ENCODE results near the gene GHR.

The GHR gene

DNA sequence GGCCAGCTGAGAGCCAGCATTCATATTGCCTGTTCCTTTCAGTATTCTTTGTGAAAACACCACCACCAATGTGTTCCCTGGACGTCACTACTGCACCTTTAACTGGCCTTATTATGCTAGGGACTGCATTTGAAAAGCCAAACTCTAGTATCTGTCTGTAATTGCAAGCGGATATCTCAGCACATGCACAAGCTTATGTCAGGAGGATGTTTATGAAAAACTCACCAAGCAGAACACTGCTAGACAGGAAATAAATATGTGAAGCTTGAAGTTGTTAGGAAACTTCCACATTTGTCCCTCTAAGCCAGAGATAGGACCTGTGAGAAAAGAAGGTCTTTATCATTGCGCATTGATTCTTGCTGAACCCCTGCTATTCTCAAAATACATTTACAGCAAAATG is 198.0 kb downstream of the GHR start:
- TF ChIP-seq, protein P1, sequence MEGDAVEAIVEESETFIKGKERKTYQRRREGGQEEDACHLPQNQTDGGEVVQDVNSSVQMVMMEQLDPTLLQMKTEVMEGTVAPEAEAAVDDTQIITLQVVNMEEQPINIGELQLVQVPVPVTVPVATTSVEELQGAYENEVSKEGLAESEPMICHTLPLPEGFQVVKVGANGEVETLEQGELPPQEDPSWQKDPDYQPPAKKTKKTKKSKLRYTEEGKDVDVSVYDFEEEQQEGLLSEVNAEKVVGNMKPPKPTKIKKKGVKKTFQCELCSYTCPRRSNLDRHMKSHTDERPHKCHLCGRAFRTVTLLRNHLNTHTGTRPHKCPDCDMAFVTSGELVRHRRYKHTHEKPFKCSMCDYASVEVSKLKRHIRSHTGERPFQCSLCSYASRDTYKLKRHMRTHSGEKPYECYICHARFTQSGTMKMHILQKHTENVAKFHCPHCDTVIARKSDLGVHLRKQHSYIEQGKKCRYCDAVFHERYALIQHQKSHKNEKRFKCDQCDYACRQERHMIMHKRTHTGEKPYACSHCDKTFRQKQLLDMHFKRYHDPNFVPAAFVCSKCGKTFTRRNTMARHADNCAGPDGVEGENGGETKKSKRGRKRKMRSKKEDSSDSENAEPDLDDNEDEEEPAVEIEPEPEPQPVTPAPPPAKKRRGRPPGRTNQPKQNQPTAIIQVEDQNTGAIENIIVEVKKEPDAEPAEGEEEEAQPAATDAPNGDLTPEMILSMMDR (IDR thresholded peaks at IDR 0.05; ENCODE audit: extremely low read depth, insufficient read depth, missing control alignments) = no peak
- in situ Hi-C loops (cut with MboI; ENCODE audit: low pct_unique_long_range_greater_than_20kb, low sequenced_read_pairs, unreplicated experiment) = no loop called here
- DNase-seq (ENCODE audit: low spot score) = no peak

DNA sequence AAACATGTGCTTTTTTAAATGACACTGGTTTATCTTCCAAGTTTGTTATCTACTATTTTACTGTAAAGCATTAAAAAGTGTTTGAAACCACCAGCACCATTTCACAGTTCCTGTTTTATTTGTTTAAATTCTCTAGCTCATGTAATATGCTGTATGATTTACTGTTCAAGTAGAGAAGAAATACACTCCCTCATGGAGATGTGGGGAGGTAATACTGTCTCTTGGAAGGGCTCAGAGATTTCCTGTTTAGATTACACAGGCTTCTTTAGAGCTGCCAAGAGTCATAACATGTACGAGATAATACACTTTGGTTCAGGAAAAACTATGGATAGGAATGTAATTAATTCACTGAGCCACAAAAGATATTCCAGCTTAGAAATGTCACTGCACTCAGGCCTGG is 198.4 kb downstream of the GHR start:
- no peak for DNase-seq (ENCODE audit: low spot score)
- TF ChIP-seq, protein P1 (IDR thresholded peaks at IDR 0.05; ENCODE audit: extremely low read depth, insufficient read depth, missing control alignments) = no peak
- in situ Hi-C loops (cut with MboI; ENCODE audit: low pct_unique_long_range_greater_than_20kb, low sequenced_read_pairs, unreplicated experiment) = no loop called here

DNA sequence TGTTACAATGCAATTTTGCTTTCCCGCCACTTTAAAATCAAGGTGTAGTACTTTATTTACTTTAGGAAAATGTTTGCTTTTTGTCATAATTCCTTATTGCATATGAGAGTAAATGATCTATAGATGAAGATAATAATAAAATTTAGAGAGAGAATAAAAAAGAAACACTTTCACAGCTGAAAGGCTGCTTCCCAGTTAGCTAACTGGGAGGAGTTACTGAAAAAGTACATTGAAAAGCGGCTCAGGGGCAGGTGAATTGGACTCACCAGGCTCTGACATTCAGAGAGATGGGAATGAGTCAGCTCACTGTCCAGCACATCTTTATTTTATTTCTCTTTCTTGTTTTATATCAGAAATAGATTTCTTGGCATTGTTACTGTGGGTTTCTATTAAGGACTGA is 201.7 kb downstream of the GHR start:
- DNase-seq (ENCODE audit: low spot score) = no peak
- in situ Hi-C loops (cut with MboI; ENCODE audit: low pct_unique_long_range_greater_than_20kb, low sequenced_read_pairs, unreplicated experiment) = no loop called here
- TF ChIP-seq, protein P1 (IDR thresholded peaks at IDR 0.05; ENCODE audit: extremely low read depth, insufficient read depth, missing control alignments) = no peak

DNA sequence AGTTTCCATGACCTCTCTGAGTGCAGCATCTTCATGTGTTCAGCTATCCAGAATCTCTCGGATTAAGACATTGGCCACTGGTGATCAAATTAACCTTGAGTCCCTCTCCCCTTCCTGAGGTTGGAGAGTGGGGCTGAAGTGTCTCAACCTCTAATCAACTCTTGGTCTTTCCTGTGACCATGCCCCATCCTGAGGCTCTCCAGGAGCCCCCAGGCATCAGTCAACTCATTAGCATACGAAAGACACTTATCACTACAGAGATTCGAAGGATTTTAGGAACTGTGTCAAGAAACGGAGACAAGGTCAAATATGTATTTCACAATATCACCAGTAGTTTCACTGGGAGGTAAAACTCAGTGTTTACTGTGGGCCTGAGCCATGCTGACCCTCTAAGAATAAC is 203.2 kb downstream of the GHR start:
- in situ Hi-C loops (cut with MboI; ENCODE audit: low pct_unique_long_range_greater_than_20kb, low sequenced_read_pairs, unreplicated experiment) = no loop called here
- DNase-seq (ENCODE audit: low spot score) = no peak
- TF ChIP-seq, protein P1 (IDR thresholded peaks at IDR 0.05; ENCODE audit: extremely low read depth, insufficient read depth, missing control alignments) = no peak

DNA sequence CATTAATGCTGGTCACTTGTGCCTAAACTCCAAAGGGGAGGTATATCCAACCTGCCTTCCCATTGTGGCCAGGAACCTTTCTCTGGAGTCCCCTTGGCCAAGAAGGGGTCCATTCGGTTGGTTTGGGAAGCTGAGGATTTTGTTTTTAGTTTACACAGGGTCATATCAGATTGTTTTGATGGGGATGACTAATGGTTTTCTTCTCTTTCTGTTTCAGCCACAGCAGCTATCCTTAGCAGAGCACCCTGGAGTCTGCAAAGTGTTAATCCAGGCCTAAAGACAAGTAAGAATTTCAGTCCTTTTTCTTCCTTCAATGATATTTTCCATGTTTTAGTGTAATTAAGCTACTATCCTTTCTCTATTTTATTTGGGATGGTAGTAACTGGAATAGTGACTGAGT is 205.6 kb downstream of the GHR start:
- DNase-seq (ENCODE audit: low spot score) = no peak
- in situ Hi-C loops (cut with MboI; ENCODE audit: low pct_unique_long_range_greater_than_20kb, low sequenced_read_pairs, unreplicated experiment) = no loop called here
- TF ChIP-seq, protein P1 (IDR thresholded peaks at IDR 0.05; ENCODE audit: extremely low read depth, insufficient read depth, missing control alignments) = no peak

DNA sequence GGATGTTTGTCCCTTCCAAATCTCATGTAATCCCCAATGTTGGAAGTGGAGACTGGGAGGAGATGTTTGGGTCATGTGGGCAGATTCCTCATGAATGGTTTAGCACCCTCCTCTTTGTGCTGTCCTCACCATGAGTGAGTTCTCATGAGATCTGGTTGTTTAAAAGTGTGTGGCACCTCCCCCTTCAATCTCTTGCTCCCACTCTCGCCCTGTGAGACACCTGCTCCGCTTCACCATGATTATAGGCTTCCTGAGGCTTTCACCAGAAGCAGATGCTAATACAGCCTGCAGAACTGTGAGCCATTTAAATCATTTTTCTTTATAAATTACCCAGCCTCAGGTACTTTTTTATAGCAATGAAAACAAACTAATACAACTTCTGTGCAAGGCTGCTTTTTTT is 206.0 kb downstream of the GHR start:
- in situ Hi-C loops (cut with MboI; ENCODE audit: low pct_unique_long_range_greater_than_20kb, low sequenced_read_pairs, unreplicated experiment) = no loop called here
- TF ChIP-seq, protein P1 (IDR thresholded peaks at IDR 0.05; ENCODE audit: extremely low read depth, insufficient read depth, missing control alignments) = no peak
- no peak for DNase-seq (ENCODE audit: low spot score)

DNA sequence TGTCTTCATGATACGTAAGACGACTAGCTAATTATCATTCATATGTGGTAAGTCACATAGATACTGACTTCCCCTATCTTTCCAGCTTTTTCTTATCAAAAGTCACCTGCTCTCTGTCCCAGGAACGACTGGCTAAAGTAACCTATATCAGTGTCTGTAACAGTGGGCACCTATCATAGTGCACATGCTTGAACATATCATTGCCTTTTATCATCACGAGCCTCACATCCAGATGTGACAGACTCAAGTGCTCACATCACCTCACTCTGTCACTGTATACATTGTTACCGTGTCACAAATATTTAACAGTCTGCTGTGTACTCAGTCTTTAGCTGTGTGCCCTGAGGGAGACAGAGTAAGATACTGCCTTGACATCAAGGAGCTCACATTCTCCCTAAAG is 208.0 kb downstream of the GHR start:
- TF ChIP-seq, protein P1 (IDR thresholded peaks at IDR 0.05; ENCODE audit: extremely low read depth, insufficient read depth, missing control alignments) = no peak
- in situ Hi-C loops (cut with MboI; ENCODE audit: low pct_unique_long_range_greater_than_20kb, low sequenced_read_pairs, unreplicated experiment) = no loop called here
- DNase-seq (ENCODE audit: low spot score) = no peak

Measured in GM13977 (cell line).